Tibial artery (tissue), 4 donors: Measurements from ENCODE around the gene CFAP90.

Source experiments
- DNase-seq, 2 donors: peaks; one replicate each; pipeline ENCODE4 v3.0.0-alpha.2; 2019
- H3K27ac ChIP-seq, 2 donors: fragments of 200-600 bp; sonication (generic) in 1 of 2; 1 replicate in 1 of 2; 2 replicates in 1 of 2; pipeline ENCODE4 v1.5.1; 2018 to 2019; ENCODE audit warnings: mild to moderate bottlenecking in 1 of 2
- H3K27me3 ChIP-seq, 2 donors: fragments of 200-600 bp; sonication (generic) in 1 of 2; one replicate each; pipeline versions ENCODE4 v1.5.1 to v1.6.0; 2016 to 2019
- H3K36me3 ChIP-seq, 3 donors: fragments of 200-600 bp; sonication (generic) in 2 of 3; one replicate each; pipeline ENCODE4 v1.5.1; 2016 to 2019; ENCODE audit warnings: mild to moderate bottlenecking in 2 of 3
- H3K4me1 ChIP-seq, 4 donors: fragments of 200-600 bp; sonication (generic) in 2 of 4; 1 replicate in 3 of 4; 2 replicates in 1 of 4; pipeline ENCODE4 v1.5.1; 2016 to 2019
- H3K4me3 ChIP-seq, 2 donors: fragments of 200-600 bp; sonication (generic) in 1 of 2; 1 replicate in 1 of 2; 2 replicates in 1 of 2; pipeline ENCODE4 v1.5.1; 2018 to 2019; ENCODE audit warnings: mild to moderate bottlenecking in 2 of 2
- H3K9me3 ChIP-seq, 3 donors: fragments of 200-600 bp; sonication (generic) in 1 of 3; one replicate each; pipeline ENCODE4 v1.5.1; 2016 to 2019
- intact Hi-C: fragments of 100-400 bp; cut with DNase I; formaldehyde crosslinking; loops from one replicate; pipeline ENCODE4 v1.15.0; 2023; ENCODE audit warnings: low total_unique reads
- TF ChIP-seq, protein P1 (sequence below), 2 experiments: fragments of 200-600 bp in 1 of 2; fragments of 450-650 bp in 1 of 2; IDR thresholded peaks; one replicate each; pipeline ENCODE4 v1.5.1; 2017 to 2019; ENCODE audit warnings: antibody characterized with exemption in 2 of 2, mild to moderate bottlenecking in 1 of 2, moderate library complexity in 1 of 2

Gene CFAP90

DNA sequence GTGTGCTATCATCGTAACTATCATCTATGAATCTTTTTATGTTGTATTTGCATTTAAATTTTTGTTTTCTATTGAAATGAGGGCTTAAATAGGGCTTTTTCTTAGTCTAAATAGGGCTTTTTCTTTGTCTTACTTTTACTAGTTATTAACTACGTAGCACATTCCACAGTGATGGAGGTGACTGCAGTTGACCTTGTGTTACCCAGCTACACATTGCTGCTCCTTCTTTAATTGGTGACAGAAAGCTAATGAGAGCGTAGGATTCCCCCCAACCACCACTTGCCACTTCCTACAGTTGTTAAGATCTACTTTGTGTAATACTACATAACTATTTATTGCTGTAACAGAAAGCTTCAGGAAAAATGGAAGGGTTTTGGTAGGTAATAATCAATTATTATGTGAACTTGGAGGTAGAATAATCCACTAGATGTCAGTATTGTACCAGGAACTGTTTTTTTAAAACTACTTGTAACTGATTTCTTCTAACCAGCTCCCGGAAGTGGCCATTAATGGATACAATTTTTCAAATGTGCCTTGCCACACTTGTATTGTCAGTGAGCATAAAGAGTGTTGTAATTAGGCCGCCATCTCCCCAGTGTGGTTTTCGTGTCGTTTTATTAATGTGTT lies 36.0 kb upstream of the CFAP90 start:
- H3K4me3 ChIP-seq = no peak overlapping the region
- H3K4me1 ChIP-seq = no peaks in the 10 kb centered on the region
- no peak for DNase-seq
- intact Hi-C loops = no loop called here
- H3K27ac ChIP-seq = no peak overlapping the region
- no peaks in the 10 kb centered on the region for H3K27me3 ChIP-seq
- TF ChIP-seq, protein P1, sequence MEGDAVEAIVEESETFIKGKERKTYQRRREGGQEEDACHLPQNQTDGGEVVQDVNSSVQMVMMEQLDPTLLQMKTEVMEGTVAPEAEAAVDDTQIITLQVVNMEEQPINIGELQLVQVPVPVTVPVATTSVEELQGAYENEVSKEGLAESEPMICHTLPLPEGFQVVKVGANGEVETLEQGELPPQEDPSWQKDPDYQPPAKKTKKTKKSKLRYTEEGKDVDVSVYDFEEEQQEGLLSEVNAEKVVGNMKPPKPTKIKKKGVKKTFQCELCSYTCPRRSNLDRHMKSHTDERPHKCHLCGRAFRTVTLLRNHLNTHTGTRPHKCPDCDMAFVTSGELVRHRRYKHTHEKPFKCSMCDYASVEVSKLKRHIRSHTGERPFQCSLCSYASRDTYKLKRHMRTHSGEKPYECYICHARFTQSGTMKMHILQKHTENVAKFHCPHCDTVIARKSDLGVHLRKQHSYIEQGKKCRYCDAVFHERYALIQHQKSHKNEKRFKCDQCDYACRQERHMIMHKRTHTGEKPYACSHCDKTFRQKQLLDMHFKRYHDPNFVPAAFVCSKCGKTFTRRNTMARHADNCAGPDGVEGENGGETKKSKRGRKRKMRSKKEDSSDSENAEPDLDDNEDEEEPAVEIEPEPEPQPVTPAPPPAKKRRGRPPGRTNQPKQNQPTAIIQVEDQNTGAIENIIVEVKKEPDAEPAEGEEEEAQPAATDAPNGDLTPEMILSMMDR (IDR thresholded peaks at IDR 0.05) = peak; percentile 50
- peaks cover 30 to 66% (median 61%) of the 10 kb centered on the region in 3 donors for H3K36me3 ChIP-seq
- no peaks in the 10 kb centered on the region for H3K9me3 ChIP-seq

DNA sequence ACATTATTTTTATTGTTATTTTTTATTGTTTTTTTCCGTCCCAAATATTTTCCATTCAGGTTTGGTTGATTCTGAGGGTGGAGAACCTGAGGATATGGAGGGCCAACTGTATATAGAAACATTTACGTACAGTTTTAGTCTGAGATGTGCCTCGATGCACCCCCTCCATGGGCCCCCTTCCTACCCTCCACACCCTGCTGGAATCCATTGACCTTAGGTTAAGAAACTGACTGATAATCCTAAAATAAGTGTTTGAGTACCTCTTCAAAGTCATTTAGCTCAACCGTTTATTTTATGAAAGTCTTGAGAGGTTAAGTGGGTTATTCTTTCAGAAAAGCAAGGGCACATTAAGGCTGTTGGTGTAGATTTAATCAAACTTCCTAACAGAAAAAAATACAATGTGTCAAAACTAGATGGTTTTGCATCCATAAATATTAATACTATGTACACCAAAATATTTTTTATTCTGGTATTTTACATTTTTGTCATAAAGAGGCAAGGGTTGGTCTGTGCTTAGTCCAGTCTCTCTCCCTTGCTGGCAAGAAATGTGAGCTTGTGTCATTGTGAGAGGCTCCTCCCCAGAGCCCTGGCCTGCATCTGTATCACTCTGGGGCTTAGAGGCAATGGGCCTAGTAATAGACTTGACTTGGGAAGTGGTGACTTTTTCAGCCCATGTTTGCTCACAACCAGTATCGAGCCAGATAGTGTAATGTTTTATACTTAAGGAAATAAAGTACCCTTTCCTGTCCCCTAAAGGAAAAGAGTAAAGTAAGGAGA lies 33.7 kb upstream of the CFAP90 start:
- intact Hi-C loops = no loop called here
- H3K4me1 ChIP-seq = no peaks in the 10 kb centered on the region
- DNase-seq = no peak
- no peaks in the 10 kb centered on the region for H3K9me3 ChIP-seq
- no peaks in the 10 kb centered on the region for H3K27me3 ChIP-seq
- H3K4me3 ChIP-seq = no peak overlapping the region
- TF ChIP-seq, protein P1 (IDR thresholded peaks at IDR 0.05) = no peak
- H3K36me3 ChIP-seq = peaks cover 28 to 74% (median 63%) of the 10 kb centered on the region in 3 donors
- no peak overlapping the region for H3K27ac ChIP-seq

DNA sequence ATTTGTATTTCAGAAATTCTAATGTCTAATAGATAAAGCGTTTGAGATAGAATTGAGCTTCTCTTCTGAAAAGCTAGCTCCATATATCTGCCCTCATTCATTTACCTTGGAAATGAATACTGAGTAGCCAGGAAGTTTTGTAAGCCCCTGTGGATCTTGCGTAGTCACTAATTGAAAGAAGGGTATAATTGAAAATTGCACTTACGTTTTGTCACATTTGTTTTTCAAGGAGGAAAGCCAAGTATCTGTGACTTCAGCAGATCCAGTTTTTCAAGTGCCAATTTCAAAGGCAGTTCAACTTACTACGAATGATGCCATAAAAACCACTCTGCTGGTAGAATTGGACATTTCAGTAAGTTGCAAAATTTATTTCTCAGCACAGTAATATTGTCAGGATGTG lies 32.0 kb upstream of the CFAP90 start:
- intact Hi-C loops = no loop called here
- TF ChIP-seq, protein P1 (IDR thresholded peaks at IDR 0.05) = no peak
- Histone ChIP-seq H3K4me3 (no peak overlapping the region), H3K9me3 (no peaks in the 10 kb centered on the region), H3K27me3 (no peaks in the 10 kb centered on the region), H3K36me3 (peaks cover 20 to 78% (median 67%) of the 10 kb centered on the region in 3 donors), H3K4me1 (no peaks in the 10 kb centered on the region), H3K27ac (no peak overlapping the region)
- no peak for DNase-seq

DNA sequence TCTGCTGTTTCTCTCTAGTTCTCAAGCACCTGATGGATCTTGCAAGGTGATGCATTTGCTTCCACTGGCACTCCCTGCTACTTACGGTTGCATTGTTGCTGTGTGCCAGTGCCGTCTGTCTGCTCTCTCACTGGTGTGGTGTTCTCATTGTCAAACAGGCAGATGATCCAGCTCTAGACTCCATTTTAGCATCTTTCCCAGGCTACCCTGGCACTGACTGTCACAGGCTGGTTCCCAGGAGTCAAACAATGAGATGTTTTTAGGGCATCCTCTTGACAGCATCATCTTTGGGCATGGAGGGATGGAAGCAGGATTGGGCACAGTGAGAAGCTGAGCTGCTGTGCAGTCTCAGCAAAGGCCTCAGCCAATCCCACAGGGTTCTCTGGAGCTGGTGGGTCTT lies 30.9 kb upstream of the CFAP90 start:
- no peak for DNase-seq
- intact Hi-C loops = no loop called here

DNA sequence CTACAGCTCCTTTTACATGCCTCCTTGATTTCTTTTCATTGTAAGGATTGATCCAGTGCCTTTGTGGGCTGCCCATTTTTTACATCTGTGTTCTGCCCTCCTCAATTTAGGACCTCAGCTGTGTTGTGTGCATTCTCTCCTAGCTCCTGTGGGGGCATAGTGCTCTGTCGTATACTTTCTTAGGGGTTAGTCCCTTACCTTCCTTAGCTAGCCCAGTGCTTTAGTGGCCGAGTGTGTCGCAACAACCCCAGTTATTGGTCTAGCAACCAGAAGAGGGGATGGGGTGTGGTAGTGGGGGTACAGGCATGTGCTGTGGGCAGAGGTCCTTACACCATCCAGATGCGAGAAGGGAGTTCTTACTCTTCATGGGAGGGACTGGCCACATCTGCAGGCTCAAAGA lies 30.2 kb upstream of the CFAP90 start:
- no peak overlapping the region for H3K27ac ChIP-seq
- H3K4me1 ChIP-seq = peaks cover 0 to 3% (median 0%) of the 10 kb centered on the region in 4 donors
- H3K36me3 ChIP-seq = peaks cover 29 to 88% (median 77%) of the 10 kb centered on the region in 3 donors
- no peaks in the 10 kb centered on the region for H3K9me3 ChIP-seq
- H3K4me3 ChIP-seq = no peak overlapping the region
- H3K27me3 ChIP-seq = no peaks in the 10 kb centered on the region
- no peak for DNase-seq
- TF ChIP-seq, protein P1 (IDR thresholded peaks at IDR 0.05) = no peak
- intact Hi-C loops = no loop called here

More for the DNA sequence above, 30.9 kb upstream of the CFAP90 start:
- H3K9me3 ChIP-seq = no peaks in the 10 kb centered on the region
- H3K27me3 ChIP-seq = no peaks in the 10 kb centered on the region
- TF ChIP-seq, protein P1 (IDR thresholded peaks at IDR 0.05) = no peak
- H3K36me3 ChIP-seq = peaks cover 23 to 86% (median 71%) of the 10 kb centered on the region in 3 donors
- H3K27ac ChIP-seq = no peak overlapping the region
- peaks cover 0 to 3% (median 0%) of the 10 kb centered on the region in 4 donors for H3K4me1 ChIP-seq
- no peak overlapping the region for H3K4me3 ChIP-seq
